Measurements from ENCODE around the gene NEK8.

DNA sequence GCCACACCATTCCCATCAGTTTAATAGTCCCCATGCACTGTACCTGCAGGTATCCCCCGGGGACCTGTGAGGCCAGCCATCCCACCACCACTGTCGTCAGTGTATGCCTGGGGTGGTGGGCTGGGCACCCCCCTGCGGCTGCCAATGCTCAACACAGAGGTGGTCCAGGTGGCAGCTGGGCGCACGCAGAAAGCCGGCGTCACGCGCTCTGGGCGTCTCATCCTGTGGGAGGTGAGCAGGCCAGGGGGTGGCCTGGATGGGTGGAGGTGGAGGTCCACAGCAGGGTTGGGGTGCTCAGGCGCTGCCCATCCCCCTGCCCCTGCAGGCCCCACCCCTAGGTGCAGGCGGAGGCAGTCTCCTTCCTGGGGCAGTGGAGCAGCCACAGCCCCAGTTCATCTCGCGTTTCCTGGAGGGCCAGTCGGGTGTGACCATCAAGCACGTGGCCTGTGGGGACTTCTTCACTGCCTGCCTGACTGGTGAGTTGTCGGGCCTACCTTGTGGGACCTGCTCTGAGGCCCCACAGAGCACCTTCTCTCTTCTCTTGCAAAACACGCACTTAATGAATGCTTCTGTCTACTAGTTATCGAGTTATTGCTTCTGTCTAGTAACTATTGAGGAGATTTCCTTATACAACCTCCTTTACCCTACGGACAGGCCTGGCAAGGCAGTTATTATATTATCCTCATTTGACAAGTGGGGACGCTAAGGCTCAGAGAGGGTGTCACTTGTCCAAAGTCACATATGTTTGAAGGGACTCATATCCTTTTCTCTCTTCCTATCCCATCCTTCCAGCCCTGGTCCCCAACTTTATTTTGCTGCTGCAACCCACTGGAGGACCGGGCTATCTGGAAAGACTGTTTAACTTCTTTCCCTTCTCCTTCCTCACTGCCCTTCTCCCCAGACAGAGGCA, 9.4 kb downstream of the NEK8 start:
- TF ChIP-seq, protein P1, sequence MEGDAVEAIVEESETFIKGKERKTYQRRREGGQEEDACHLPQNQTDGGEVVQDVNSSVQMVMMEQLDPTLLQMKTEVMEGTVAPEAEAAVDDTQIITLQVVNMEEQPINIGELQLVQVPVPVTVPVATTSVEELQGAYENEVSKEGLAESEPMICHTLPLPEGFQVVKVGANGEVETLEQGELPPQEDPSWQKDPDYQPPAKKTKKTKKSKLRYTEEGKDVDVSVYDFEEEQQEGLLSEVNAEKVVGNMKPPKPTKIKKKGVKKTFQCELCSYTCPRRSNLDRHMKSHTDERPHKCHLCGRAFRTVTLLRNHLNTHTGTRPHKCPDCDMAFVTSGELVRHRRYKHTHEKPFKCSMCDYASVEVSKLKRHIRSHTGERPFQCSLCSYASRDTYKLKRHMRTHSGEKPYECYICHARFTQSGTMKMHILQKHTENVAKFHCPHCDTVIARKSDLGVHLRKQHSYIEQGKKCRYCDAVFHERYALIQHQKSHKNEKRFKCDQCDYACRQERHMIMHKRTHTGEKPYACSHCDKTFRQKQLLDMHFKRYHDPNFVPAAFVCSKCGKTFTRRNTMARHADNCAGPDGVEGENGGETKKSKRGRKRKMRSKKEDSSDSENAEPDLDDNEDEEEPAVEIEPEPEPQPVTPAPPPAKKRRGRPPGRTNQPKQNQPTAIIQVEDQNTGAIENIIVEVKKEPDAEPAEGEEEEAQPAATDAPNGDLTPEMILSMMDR (IDR thresholded peaks at IDR 0.05): no peak
- no peak for TF ChIP-seq POLR2A (IDR thresholded peaks at IDR 0.05)

Data from lower leg skin (tissue), 3 donors.